Neural crest cell (in vitro differentiated cells): Measurements from ENCODE around the gene CLASP1. TPM values are rescaled to one million over a fixed set of nuclear protein-coding genes. Genes with fewer than 3 reads are reported as not detected.

Experiments
- DNase-seq: peaks from one replicate; pipeline ENCODE4 v3.0.0; 2021; ENCODE audit warnings: low read depth, mixed read lengths, low spot score
- H3K27ac Mint-ChIP-seq: one replicate; pipeline ENCODE4 v1.8.0; 2021; ENCODE audit warnings: mild to moderate bottlenecking, mixed read lengths; ENCODE audit not compliant: unreplicated experiment
- H3K27me3 Mint-ChIP-seq: 2 replicates; pipeline ENCODE4 v1.8.0; 2021; ENCODE audit warnings: low read depth, mild to moderate bottlenecking, mixed read lengths
- H3K36me3 Mint-ChIP-seq: 2 replicates; pipeline ENCODE4 v1.8.0; 2021; ENCODE audit warnings: low read depth, mild to moderate bottlenecking, mixed read lengths
- H3K4me1 Mint-ChIP-seq: 2 replicates; pipeline ENCODE4 v1.8.0; 2021; ENCODE audit warnings: mixed read lengths
- H3K4me3 Mint-ChIP-seq: one replicate; pipeline ENCODE4 v1.8.0; 2021; ENCODE audit warnings: mild to moderate bottlenecking, mixed read lengths
- H3K9me3 Mint-ChIP-seq: 2 replicates; pipeline ENCODE4 v1.8.0; 2021; ENCODE audit warnings: mixed read lengths
- total RNA-seq: library from RNA; stranded (reverse); gene quantifications from 2 replicates; pipeline ENCODE4 v1.2.1, GENCODE V29; 2021
- TF ChIP-seq, protein P1 (sequence below): fragments of 200-600 bp; sonication (generic); conservative IDR thresholded peaks from 2 replicates; pipeline ENCODE4 v1.5.0; 2021; ENCODE audit warnings: antibody characterized with exemption, mild to moderate bottlenecking

The CLASP1 gene
- total RNA-seq, 1 donor from 2014 or later: 95.8 TPM

DNA sequence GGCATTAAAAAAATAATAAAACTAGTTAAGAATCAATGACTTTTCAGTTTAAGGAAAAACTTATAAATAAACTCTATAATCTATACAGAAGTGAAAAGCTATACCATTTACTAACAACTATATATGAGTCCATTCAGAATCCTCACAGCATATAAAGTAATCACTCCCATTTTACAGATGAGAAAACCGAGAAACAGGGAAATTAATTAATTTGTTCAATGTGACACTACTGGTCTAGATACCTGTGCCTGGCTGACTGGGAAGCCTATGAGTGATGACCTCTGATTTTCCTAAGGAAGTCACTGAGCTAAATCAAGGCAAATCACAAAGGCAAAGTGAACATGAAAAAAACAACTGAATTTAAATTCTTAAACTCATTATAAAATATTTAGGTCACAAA, 218.0 kb downstream of the CLASP1 start:
- Mint-ChIP-seq H3K4me1 (no peaks in the 10 kb centered on the region), H3K9me3 (no peaks in the 10 kb centered on the region), H3K27me3 (no peaks in the 10 kb centered on the region), H3K27ac (no peak overlapping the region), H3K4me3 (no peak overlapping the region), H3K36me3 (peaks cover 24% of the 10 kb centered on the region)
- TF ChIP-seq, protein P1, sequence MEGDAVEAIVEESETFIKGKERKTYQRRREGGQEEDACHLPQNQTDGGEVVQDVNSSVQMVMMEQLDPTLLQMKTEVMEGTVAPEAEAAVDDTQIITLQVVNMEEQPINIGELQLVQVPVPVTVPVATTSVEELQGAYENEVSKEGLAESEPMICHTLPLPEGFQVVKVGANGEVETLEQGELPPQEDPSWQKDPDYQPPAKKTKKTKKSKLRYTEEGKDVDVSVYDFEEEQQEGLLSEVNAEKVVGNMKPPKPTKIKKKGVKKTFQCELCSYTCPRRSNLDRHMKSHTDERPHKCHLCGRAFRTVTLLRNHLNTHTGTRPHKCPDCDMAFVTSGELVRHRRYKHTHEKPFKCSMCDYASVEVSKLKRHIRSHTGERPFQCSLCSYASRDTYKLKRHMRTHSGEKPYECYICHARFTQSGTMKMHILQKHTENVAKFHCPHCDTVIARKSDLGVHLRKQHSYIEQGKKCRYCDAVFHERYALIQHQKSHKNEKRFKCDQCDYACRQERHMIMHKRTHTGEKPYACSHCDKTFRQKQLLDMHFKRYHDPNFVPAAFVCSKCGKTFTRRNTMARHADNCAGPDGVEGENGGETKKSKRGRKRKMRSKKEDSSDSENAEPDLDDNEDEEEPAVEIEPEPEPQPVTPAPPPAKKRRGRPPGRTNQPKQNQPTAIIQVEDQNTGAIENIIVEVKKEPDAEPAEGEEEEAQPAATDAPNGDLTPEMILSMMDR: no peak
- DNase-seq: no peak

DNA sequence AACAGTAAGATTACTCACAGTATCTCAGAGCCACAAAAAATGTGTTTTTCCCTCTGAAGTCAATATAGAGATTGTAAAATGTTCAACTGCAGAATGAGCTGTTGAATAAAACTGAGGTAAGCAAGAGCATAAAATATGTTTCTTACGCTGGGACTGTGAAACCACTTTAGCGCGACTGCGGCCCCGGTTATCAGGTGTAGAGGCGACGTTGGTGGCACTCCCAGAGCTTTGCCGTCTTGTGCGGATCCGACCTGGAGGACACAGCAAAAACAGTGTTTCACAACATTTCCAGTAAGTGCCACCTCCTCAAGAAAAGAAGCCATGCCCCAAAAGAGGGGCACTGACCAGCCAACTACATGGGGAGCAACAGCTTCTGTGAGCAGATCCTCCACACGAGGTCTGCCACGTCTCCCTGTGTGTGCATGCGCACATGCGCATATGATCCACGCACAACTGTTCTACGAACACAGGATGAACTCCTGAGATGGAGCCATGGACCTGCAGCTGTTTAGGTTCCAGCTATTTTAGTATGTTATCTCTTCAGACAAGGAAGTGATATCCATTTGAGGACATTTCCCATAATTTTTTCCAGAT, 219.2 kb downstream of the CLASP1 start:
- no peak overlapping the region for H3K4me3 Mint-ChIP-seq
- DNase-seq: no peak
- no peaks in the 10 kb centered on the region for H3K4me1 Mint-ChIP-seq
- no peaks in the 10 kb centered on the region for H3K27me3 Mint-ChIP-seq
- H3K9me3 Mint-ChIP-seq: no peaks in the 10 kb centered on the region
- no peak overlapping the region for H3K27ac Mint-ChIP-seq
- TF ChIP-seq, protein P1: no peak
- H3K36me3 Mint-ChIP-seq: peaks cover 21% of the 10 kb centered on the region

DNA sequence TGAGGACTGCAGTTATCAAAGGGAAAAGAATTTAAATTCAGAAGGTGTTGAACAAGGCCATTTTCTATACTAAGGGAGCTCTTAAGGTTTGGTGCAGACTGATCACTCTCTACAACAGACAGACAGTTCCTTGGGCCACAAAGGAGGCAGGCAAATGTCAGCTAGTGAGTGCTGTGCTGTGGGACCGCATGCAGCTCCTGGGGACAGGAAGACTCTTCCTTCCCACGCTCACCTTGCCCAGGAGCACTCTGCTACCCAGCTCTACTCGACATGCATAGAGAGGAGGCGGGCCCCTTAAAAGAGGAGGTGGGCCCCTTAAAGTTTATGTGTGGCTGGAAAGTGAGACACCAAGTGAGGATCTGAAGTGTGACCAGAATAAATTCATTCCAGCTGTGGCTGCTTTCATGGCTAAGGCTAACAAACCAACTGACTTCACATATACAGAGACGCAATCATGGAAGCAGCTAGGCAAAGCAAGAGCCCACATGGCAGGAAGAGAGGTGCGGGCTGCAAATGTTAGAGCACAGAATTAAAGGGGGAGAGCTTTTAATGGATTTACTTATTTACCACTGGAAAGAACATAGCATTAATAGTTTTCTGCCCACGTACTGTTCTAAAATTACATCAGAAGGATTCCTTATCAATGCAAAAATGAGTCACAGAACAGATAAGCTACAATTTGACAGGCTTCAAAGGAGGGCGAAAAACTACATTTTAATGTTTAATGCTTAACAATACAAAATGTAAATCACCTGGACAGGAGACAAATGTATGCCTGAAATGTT, 220.0 kb downstream of the CLASP1 start:
- Mint-ChIP-seq H3K9me3 (no peaks in the 10 kb centered on the region), H3K27me3 (no peaks in the 10 kb centered on the region), H3K36me3 (peaks cover 21% of the 10 kb centered on the region), H3K4me1 (no peaks in the 10 kb centered on the region), H3K27ac (no peak overlapping the region), H3K4me3 (no peak overlapping the region)
- no peak for DNase-seq
- TF ChIP-seq, protein P1: no peak

DNA sequence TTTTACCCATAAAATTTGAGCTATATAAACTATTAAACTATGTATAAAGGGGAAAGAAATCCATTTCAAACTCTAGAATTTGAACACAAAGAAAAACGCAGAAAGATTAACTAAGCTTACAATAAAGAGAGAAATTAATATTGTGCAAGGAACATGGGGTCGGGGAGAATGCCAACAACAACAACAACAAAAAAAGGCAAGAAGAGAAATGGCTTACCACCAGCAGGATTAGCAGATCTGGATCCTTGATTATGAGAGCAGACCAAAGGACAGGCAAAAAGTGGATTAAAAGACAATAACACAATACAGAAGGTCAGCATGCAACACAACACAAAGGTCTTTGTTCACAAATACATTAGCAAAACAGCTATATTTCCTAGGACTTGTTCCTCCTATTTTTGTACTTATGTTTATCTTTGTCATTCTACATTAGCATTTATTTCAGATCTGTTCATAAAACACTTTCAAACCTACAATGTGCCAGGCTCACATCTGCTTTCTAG, 222.0 kb downstream of the CLASP1 start:
- Mint-ChIP-seq H3K9me3 (no peaks in the 10 kb centered on the region), H3K4me3 (no peak overlapping the region), H3K36me3 (peaks cover 24% of the 10 kb centered on the region), H3K4me1 (no peaks in the 10 kb centered on the region), H3K27me3 (no peaks in the 10 kb centered on the region), H3K27ac (peak overlapping the region; percentile 72)
- TF ChIP-seq, protein P1: no peak
- no peak for DNase-seq

DNA sequence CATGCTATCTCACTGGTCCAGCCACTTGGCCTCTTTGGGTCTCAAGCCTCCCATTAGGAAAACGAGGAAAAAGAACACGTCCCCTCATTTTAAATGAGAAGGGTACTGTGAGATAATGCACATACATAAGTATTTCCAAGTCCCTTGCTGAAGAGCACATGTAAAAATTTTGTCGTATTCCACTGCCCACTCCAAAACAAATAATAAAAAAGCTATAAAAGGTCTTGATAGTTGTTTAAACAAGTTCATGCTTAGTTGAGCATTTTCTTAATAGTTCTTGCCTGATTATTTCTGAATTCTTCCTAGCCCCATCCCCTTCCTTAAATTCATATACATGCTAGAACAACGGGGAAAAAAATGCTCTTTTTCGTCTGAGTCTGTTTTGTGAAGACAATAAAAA, 228.8 kb downstream of the CLASP1 start:
- Mint-ChIP-seq H3K27me3 (no peaks in the 10 kb centered on the region), H3K4me3 (no peak overlapping the region), H3K4me1 (no peaks in the 10 kb centered on the region), H3K27ac (no peak overlapping the region), H3K9me3 (no peaks in the 10 kb centered on the region), H3K36me3 (peaks cover 7% of the 10 kb centered on the region)
- TF ChIP-seq, protein P1: no peak
- no peak for DNase-seq
